ENCODE data around the gene ABCD2.
"Not testable (repeated sequence)": the region's sequence is repeated elsewhere in the genome, so short reads cannot be mapped to it uniquely, and the experiment has no call there.

The ABCD2 gene

GRCh38 chr12:39612250-39612649 lies 7.4 kb downstream of the ABCD2 start:
- DNase-seq (ENCODE audit: low read depth in 2 of 2): no peak

- no peak for DNase-seq (ENCODE audit: low read depth in 2 of 2)
These were observed 7.8 kb downstream of the ABCD2 start for GRCh38 chr12:39611818-39612217.

- no peak for DNase-seq (ENCODE audit: low read depth in 2 of 2)
These were observed 9.1 kb downstream of the ABCD2 start for GRCh38 chr12:39610436-39611025.

- no peak for DNase-seq (ENCODE audit: low read depth in 2 of 2)
These were observed 12.7 kb downstream of the ABCD2 start for GRCh38 chr12:39606712-39607423.

- no peak for DNase-seq (ENCODE audit: low read depth in 2 of 2)
These were observed 13.6 kb downstream of the ABCD2 start for GRCh38 chr12:39605996-39606395.

- no peak for DNase-seq (ENCODE audit: low read depth in 2 of 2)
These were observed 14.1 kb downstream of the ABCD2 start for GRCh38 chr12:39605501-39605900.

GRCh38 chr12:39603065-39603464 lies 16.5 kb downstream of the ABCD2 start:
- no peak for DNase-seq (ENCODE audit: low read depth in 2 of 2)

- DNase-seq (ENCODE audit: low read depth in 2 of 2): not testable (repeated sequence)
These were observed 17.7 kb downstream of the ABCD2 start for GRCh38 chr12:39601951-39602350.

- DNase-seq (ENCODE audit: low read depth in 2 of 2): no peak
These were observed 23.7 kb downstream of the ABCD2 start for GRCh38 chr12:39595928-39596327.

GRCh38 chr12:39592295-39592694 lies 27.3 kb downstream of the ABCD2 start:
- no peak for DNase-seq (ENCODE audit: low read depth in 2 of 2)

- no peak for DNase-seq (ENCODE audit: low read depth in 2 of 2)
These were observed 31.3 kb downstream of the ABCD2 start for GRCh38 chr12:39588348-39588747.

GRCh38 chr12:39587225-39587624 lies 32.4 kb downstream of the ABCD2 start:
- no peak for DNase-seq (ENCODE audit: low read depth in 2 of 2)

- no peak for DNase-seq (ENCODE audit: low read depth in 2 of 2)
These were observed 32.8 kb downstream of the ABCD2 start for GRCh38 chr12:39586816-39587215.

- no peak for DNase-seq (ENCODE audit: low read depth in 2 of 2)
These were observed 38.0 kb downstream of the ABCD2 start for GRCh38 chr12:39581592-39581991.

GRCh38 chr12:39575498-39575875 lies 44.1 kb downstream of the ABCD2 start:
- DNase-seq (ENCODE audit: low read depth in 2 of 2): no peak

- DNase-seq (ENCODE audit: low read depth in 2 of 2): no peak
These were observed 44.7 kb downstream of the ABCD2 start for GRCh38 chr12:39574785-39575497.

- DNase-seq (ENCODE audit: low read depth in 2 of 2): no peak
These were observed 45.2 kb downstream of the ABCD2 start for GRCh38 chr12:39574378-39574777.

- no peak for DNase-seq (ENCODE audit: low read depth in 2 of 2)
These were observed 45.6 kb downstream of the ABCD2 start for GRCh38 chr12:39573971-39574370.

- no peak for DNase-seq (ENCODE audit: low read depth in 2 of 2)
These were observed 47.1 kb downstream of the ABCD2 start for GRCh38 chr12:39572551-39572950.

- no peak for DNase-seq (ENCODE audit: low read depth in 2 of 2)
These were observed 48.3 kb downstream of the ABCD2 start for GRCh38 chr12:39571351-39571750.

GRCh38 chr12:39553476-39553875 lies 66.1 kb downstream of the ABCD2 start:
- DNase-seq (ENCODE audit: low read depth in 2 of 2): no peak

GRCh38 chr12:39544211-39544610 lies 75.4 kb downstream of the ABCD2 start:
- not testable (repeated sequence) for DNase-seq (ENCODE audit: low read depth in 2 of 2)

- no peak for DNase-seq (ENCODE audit: low read depth in 2 of 2)
These were observed 78.1 kb downstream of the ABCD2 start for GRCh38 chr12:39541471-39541870.
